ENCODE results near the gene HSPG2. TPM values are rescaled to one million over a fixed set of nuclear protein-coding genes. Genes with fewer than 3 reads are reported as not detected.

The HSPG2 gene
- total and polyA plus RNA-seq, 9 of the 15 experiments (the other 6 are each of a cell fraction or from before 2014, with no cell fraction given) = 0.14 to 160 (median 15.7) TPM

- no peak for FAIRE-seq
- in situ Hi-C loops (cut with MboI) = no loop called here
- no peak overlapping the region for H3K4me2 ChIP-seq (ENCODE audit: insufficient read depth, low read length)
- POLR2A ChIA-PET = interaction anchor here (0.6 to 1.5 kb wide), 5 partner anchors 10 to 458 kb away, joined by 3 to 5 read pairs (median 3); no protein-coding TSS in a partner anchor
- TF ChIP-seq PKNOX1 (IDR thresholded peaks at IDR 0.05) (no peak), RBM22 (IDR thresholded peaks at IDR 0.05; ENCODE audit: low read depth, low read length, poor library complexity, severe bottlenecking) (peak; percentile 78)
- 93% methylated on average over 21 of the region's 21 CpGs for WGBS (ENCODE audit: insufficient coverage, low coverage, missing lambda C conversion rate)
- CTCF ChIA-PET (ENCODE audit: low intra/inter-chr PET ratio) = no interaction called here
- H3K27me3 ChIP-seq (ENCODE audit: control insufficient read depth in 2 of 2, insufficient read depth in 2 of 2, low read length in 2 of 2) = no peaks in the 10 kb centered on the region
- H3K4me1 ChIP-seq (replicated peaks in 1 of 2; ENCODE audit: control insufficient read depth in 2 of 2, insufficient read depth in 2 of 2, low read length in 2 of 2) = peaks cover 3 to 36% of the 10 kb centered on the region in 2 experiments; a peak in 3 of 5 replicates
- no peaks in the 10 kb centered on the region for H4K20me1 ChIP-seq (replicated peaks; ENCODE audit: control insufficient read depth, insufficient read depth, low read length)
- H3K4me3 ChIP-seq = no peak overlapping the region
- no TSS peak for BruUV-seq (replicated peaks)
- no peaks in the 10 kb centered on the region for H3K9me3 ChIP-seq (replicated peaks; ENCODE audit: control insufficient read depth, insufficient read depth, low read depth, low read length)
- H3K36me3 ChIP-seq (ENCODE audit: control insufficient read depth, insufficient read depth, low read length) = peaks cover 89% of the 10 kb centered on the region; the same call in 2 of the 3 replicates
- H2AFZ ChIP-seq (ENCODE audit: low read depth, low read length) = no peak overlapping the region
- H3K9me1 ChIP-seq (ENCODE audit: control insufficient read depth, insufficient read depth, low read length) = peaks cover 9% of the 10 kb centered on the region
- no peaks in the 10 kb centered on the region for H3K79me2 ChIP-seq (ENCODE audit: control insufficient read depth, insufficient read depth, low read length)
- ATAC-seq = no peak
- H3K9ac ChIP-seq (ENCODE audit: insufficient read depth in 1 of 2, low read depth in 2 of 2, low read length in 2 of 2) = peak overlapping the region in 1 of 2 experiments; percentile 33; a peak in 1 of 4 replicates
- no peak for DNase-seq (ENCODE audit: extremely low read depth in 1 of 4, low spot score in 3 of 4)
- intact Hi-C loops (cut with micrococcal nuclease) = no loop called here
- no peak overlapping the region for H3K27ac ChIP-seq (ENCODE audit: extremely low read depth, low read depth, low read length)
Observed at GRCh38 chr1:21854090-21854750, 82.9 kb downstream of the HSPG2 start.

GRCh38 chr1:21853131-21853427, 84.0 kb downstream of the HSPG2 start:
- Histone ChIP-seq H3K4me1 (replicated peaks in 1 of 2; ENCODE audit: control insufficient read depth in 2 of 2, insufficient read depth in 2 of 2, low read length in 2 of 2) (peaks cover 3 to 40% of the 10 kb centered on the region in 2 experiments; a peak in 3 of 5 replicates), H3K27ac (ENCODE audit: extremely low read depth, low read depth, low read length) (peak overlapping the region; percentile 46; the same call in 1 of the 3 replicates), H3K27me3 (ENCODE audit: control insufficient read depth in 2 of 2, insufficient read depth in 2 of 2, low read length in 2 of 2) (no peaks in the 10 kb centered on the region), H2AFZ (ENCODE audit: low read depth, low read length) (peak overlapping the region; percentile 58; the same call in 1 of the 2 replicates), H3K4me2 (ENCODE audit: insufficient read depth, low read length) (no peak overlapping the region), H3K36me3 (ENCODE audit: control insufficient read depth, insufficient read depth, low read length) (peaks cover 92% of the 10 kb centered on the region; the same call in 2 of the 3 replicates), H3K79me2 (ENCODE audit: control insufficient read depth, insufficient read depth, low read length) (no peaks in the 10 kb centered on the region), H4K20me1 (replicated peaks; ENCODE audit: control insufficient read depth, insufficient read depth, low read length) (no peaks in the 10 kb centered on the region), H3K4me3 (no peak overlapping the region), H3K9ac (ENCODE audit: insufficient read depth in 1 of 2, low read depth in 2 of 2, low read length in 2 of 2) (peak overlapping the region in 1 of 2 experiments; percentile 78; a peak in 2 of 4 replicates), H3K9me3 (replicated peaks; ENCODE audit: control insufficient read depth, insufficient read depth, low read depth, low read length) (no peaks in the 10 kb centered on the region), H3K9me1 (ENCODE audit: control insufficient read depth, insufficient read depth, low read length) (peaks cover 11% of the 10 kb centered on the region)
- intact Hi-C loops (cut with micrococcal nuclease) (no loop called here), in situ Hi-C loops (cut with MboI) (no loop called here)
- BruUV-seq (replicated peaks) = no TSS peak
- no peak for FAIRE-seq
- ChIA-PET POLR2A (interaction anchor here (0.6 to 1.5 kb wide), 4 partner anchors 13 to 834 kb away, joined by 3 to 5 read pairs (median 4); no protein-coding TSS in a partner anchor), CTCF (ENCODE audit: low intra/inter-chr PET ratio) (no interaction called here)
- peak; percentile 72 to 85 (median 78) for DNase-seq (ENCODE audit: extremely low read depth in 1 of 4, low spot score in 3 of 4)
- ATAC-seq = peak; percentile 92
- 74% methylated on average over 7 of the region's 7 CpGs for WGBS (ENCODE audit: insufficient coverage, low coverage, missing lambda C conversion rate)
- TF ChIP-seq EGR1 (conservative IDR thresholded peaks at IDR 0.05) (no peak), CXXC5 (CRISPR knock-in tag; IDR thresholded peaks at IDR 0.05) (no peak), TSHZ1 (CRISPR knock-in tag; IDR thresholded peaks at IDR 0.05) (no peak), CTCF (IDR thresholded peaks at IDR 0.05 in 2 of 3, conservative IDR thresholded peaks at IDR 0.05 in 1 of 3; ENCODE audit: insufficient read depth in 2 of 3, low read depth in 1 of 3, low read length in 3 of 3) (peak; percentile 55 to 91 (median 61)), GATAD2B (IDR thresholded peaks at IDR 0.05; ENCODE audit: borderline replicate concordance) (no peak), ESRRB (CRISPR knock-in tag; IDR thresholded peaks at IDR 0.05; ENCODE audit: borderline replicate concordance) (no peak)
